Sigmoid colon (tissue), 7 donors: ENCODE data around the gene DCHS1. TPM values are rescaled to one million over a fixed set of nuclear protein-coding genes. Genes with fewer than 3 reads are reported as not detected.
A peak's percentile ranks its signal among the peaks of the same experiment; 100 is the strongest.

ENCODE experiments used
- DNase-seq: peaks from one replicate; pipeline ENCODE4 v3.0.0-alpha.2; 2019
- H3K27ac ChIP-seq, 4 donors: fragments of 200-600 bp; sonication (generic); one replicate each; pipeline ENCODE4 v1.5.1; 2016 to 2019; ENCODE audit warnings: mild to moderate bottlenecking in 1 of 4
- H3K27me3 ChIP-seq, 3 donors: fragments of 200-600 bp; sonication (generic); one replicate each; pipeline ENCODE4 v1.5.1; 2019; ENCODE audit warnings: mild to moderate bottlenecking in 1 of 3
- H3K36me3 ChIP-seq, 4 donors: fragments of 200-600 bp; sonication (generic); one replicate each; pipeline ENCODE4 v1.5.1; 2016 to 2019
- H3K4me1 ChIP-seq, 4 donors: fragments of 200-600 bp; sonication (generic); one replicate each; pipeline ENCODE4 v1.5.1; 2017 to 2019
- H3K4me3 ChIP-seq, 4 donors: fragments of 200-600 bp; sonication (generic); one replicate each; pipeline ENCODE4 v1.5.1; 2017 to 2019; ENCODE audit warnings: mild to moderate bottlenecking in 2 of 4, moderate library complexity in 1 of 4
- H3K9me3 ChIP-seq, 4 donors: fragments of 200-600 bp in 3 of 4; sonication (generic) in 3 of 4; one replicate each; pipeline versions ENCODE4 v1.5.1 to v1.6.1; 2013 to 2019
- EP300 ChIP-seq, 4 donors: sonication (generic); formaldehyde crosslinking; IDR thresholded peaks; one replicate each; pipeline ENCODE4 v1.6.1; 2017; ENCODE audit warnings: antibody characterized with exemption in 4 of 4
- POLR2A ChIP-seq, 2 donors: fragments of 450-650 bp; IDR thresholded peaks; one replicate each; pipeline ENCODE4 v1.6.1; 2016; ENCODE audit warnings: antibody characterized with exemption in 2 of 2, mild to moderate bottlenecking in 2 of 2, moderate library complexity in 2 of 2
- POLR2AphosphoS5 ChIP-seq, 4 donors: sonication (generic); formaldehyde crosslinking; IDR thresholded peaks; one replicate each; pipeline ENCODE4 v1.6.1; 2017; ENCODE audit warnings: antibody characterized with exemption in 4 of 4
- WGBS, 2 donors: extraction: QIAGEN DNeasy Blood & Tissue Kit; methylation state at CpG; one replicate each; pipeline ENCODE4 v1.1.7; 2013; 5-methylcytosine and 5-hydroxymethylcytosine counted together
- intact Hi-C: fragments of 100-400 bp; cut with DNase I; formaldehyde crosslinking; loops from one replicate; pipeline ENCODE4 v1.15.1; 2023
- polyA plus RNA-seq, 3 donors: library from polyadenylated mRNA; stranded (reverse); fragments of 200-250 nt; gene quantifications; one replicate each; pipeline ENCODE4 v1.2.3, GENCODE V29; 2013
- total RNA-seq, 4 donors: library from RNA; depleted of rRNA; stranded (reverse); fragments of >200 nt; gene quantifications; one replicate each; pipeline ENCODE4 v1.1.0, GENCODE V29; 2016
- TF ChIP-seq, protein P1 (sequence below), 4 experiments: fragments of 450-650 bp in 3 of 4; fragments of 200-600 bp in 1 of 4; IDR thresholded peaks; one replicate each; pipeline ENCODE4 v1.5.1; 2016 to 2019; ENCODE audit warnings: antibody characterized with exemption in 4 of 4, mild to moderate bottlenecking in 3 of 4, moderate library complexity in 2 of 4
- donor health status: healthy with polysubstance abuse.
- donor health status: Bipolar disorder and iron deficiency.
- donor health status: healthy.

Gene DCHS1
- total and polyA plus RNA-seq, 7 donors: under 0.01 to 57.1 (median 21.7) TPM

DNA sequence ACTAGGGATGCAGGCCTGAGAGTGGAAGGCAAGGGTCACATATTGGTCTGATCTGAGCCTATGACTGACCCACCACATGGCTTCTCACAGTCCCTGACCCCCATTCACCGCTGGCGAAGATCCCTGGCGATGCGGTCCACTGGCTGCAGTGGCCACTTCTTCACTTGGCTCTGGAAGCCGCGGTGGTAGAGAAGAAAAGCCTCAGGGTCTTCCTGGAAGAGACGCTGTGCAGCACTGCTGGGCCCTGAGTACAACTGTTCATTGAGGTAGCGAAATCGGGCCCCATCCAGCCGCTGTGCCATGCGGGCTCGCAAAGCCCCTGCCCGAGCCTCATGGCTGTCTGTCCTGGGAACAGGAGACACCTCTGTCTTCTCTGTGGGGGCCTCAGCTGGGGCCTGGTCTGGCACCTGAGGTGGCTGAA, 54.6 kb downstream of the DCHS1 start:
- intact Hi-C loops: loop anchor here (5.0 kb wide), 2 partner anchors 81 to 119 kb away; partner anchors contain the start of genes ARFIP2, MRPL17 and TIMM10B
- Histone ChIP-seq H3K27me3 (no peaks in the 10 kb centered on the region), H3K9me3 (no peaks in the 10 kb centered on the region), H3K4me1 (peaks cover 0 to 82% (median 64%) of the 10 kb centered on the region in 4 donors), H3K36me3 (peaks cover 17 to 39% (median 26%) of the 10 kb centered on the region in 4 donors), H3K4me3 (no peak overlapping the region), H3K27ac (peak overlapping the region in 2 of 4 donors; percentile 29 to 99)
- DNase-seq: peak; percentile 58
- 97% methylated on average over 13 of the region's 13 CpGs for WGBS, 2 donors
- TF ChIP-seq POLR2AphosphoS5 (IDR thresholded peaks at IDR 0.05) (no peak), EP300 (IDR thresholded peaks at IDR 0.05) (no peak), POLR2A (IDR thresholded peaks at IDR 0.05) (no peak)
- TF ChIP-seq, protein P1, sequence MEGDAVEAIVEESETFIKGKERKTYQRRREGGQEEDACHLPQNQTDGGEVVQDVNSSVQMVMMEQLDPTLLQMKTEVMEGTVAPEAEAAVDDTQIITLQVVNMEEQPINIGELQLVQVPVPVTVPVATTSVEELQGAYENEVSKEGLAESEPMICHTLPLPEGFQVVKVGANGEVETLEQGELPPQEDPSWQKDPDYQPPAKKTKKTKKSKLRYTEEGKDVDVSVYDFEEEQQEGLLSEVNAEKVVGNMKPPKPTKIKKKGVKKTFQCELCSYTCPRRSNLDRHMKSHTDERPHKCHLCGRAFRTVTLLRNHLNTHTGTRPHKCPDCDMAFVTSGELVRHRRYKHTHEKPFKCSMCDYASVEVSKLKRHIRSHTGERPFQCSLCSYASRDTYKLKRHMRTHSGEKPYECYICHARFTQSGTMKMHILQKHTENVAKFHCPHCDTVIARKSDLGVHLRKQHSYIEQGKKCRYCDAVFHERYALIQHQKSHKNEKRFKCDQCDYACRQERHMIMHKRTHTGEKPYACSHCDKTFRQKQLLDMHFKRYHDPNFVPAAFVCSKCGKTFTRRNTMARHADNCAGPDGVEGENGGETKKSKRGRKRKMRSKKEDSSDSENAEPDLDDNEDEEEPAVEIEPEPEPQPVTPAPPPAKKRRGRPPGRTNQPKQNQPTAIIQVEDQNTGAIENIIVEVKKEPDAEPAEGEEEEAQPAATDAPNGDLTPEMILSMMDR (IDR thresholded peaks at IDR 0.05): no peak

DNA sequence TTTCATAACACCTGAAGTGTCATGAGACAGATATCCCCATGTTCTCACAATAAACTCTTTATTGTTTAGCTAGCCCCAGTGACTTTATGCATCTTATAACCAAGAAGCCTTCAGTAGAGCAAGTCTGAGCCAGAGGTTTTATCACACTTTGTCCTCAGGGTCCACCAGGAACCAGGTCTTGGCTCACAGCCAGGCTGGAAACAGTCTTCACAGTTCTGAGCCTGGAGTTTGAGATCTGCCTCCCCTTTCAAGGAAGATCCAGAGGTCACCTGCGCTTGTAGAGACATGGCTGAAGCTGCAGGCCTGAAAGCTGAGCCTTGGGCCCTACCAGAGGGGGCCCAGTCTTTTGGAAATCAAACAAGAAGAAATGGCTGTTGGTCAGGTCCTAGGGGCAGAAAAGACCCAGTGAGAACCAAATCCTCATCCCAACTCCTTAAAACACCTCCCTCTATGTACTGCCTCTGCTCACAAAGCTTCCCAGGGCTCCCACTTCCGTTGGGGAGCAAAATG, 55.7 kb downstream of the DCHS1 start:
- intact Hi-C loops: loop anchor here (5.0 kb wide), 2 partner anchors 82 to 118 kb away; partner anchors contain the start of genes ARFIP2, MRPL17 and TIMM10B
- DNase-seq: peak; percentile 64
- Histone ChIP-seq H3K9me3 (no peaks in the 10 kb centered on the region), H3K4me3 (no peak overlapping the region), H3K4me1 (peaks cover 0 to 82% (median 66%) of the 10 kb centered on the region in 4 donors), H3K36me3 (peaks cover 17 to 39% (median 26%) of the 10 kb centered on the region in 4 donors), H3K27ac (peak overlapping the region in 3 of 4 donors; percentile 33 to 99 (median 87)), H3K27me3 (no peaks in the 10 kb centered on the region)
- TF ChIP-seq POLR2AphosphoS5 (IDR thresholded peaks at IDR 0.05) (no peak), EP300 (IDR thresholded peaks at IDR 0.05) (no peak), POLR2A (IDR thresholded peaks at IDR 0.05) (no peak)
- TF ChIP-seq, protein P1 (IDR thresholded peaks at IDR 0.05): no peak
- 80 to 95% methylated on average over 2 of the region's 2 CpGs for WGBS, 2 donors

DNA sequence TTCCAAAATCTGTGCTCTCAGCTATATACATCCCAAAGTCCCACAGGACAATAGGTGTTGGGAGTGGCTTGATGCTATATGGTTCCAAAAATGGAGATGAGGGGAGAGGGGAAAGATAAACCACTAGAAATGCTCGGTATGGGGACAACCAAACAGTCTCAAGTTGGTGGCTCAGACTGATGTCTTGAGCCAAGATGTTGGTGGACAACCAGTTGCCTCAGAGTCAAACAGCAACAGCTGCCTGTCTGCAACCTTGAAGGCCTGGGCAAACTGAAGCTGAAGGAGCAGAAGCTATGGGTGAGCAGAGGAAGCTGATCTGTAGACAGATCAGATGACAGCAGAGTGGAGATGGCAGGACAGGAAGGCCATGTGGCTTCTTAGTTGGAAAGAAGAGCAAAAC, 56.2 kb downstream of the DCHS1 start:
- peak overlapping the region in 3 of 4 donors; percentile 80 to 99 (median 87) for H3K27ac ChIP-seq
- peaks cover 0 to 84% (median 68%) of the 10 kb centered on the region in 4 donors for H3K4me1 ChIP-seq
- intact Hi-C loops: no loop called here
- no peak for DNase-seq
- no peaks in the 10 kb centered on the region for H3K27me3 ChIP-seq
- peaks cover 17 to 43% (median 26%) of the 10 kb centered on the region in 4 donors for H3K36me3 ChIP-seq
- no peaks in the 10 kb centered on the region for H3K9me3 ChIP-seq
- WGBS, 2 donors: 73 to 87% methylated on average over 1 of the region's 1 CpG
- no peak overlapping the region for H3K4me3 ChIP-seq
- TF ChIP-seq EP300 (IDR thresholded peaks at IDR 0.05): no peak
- TF ChIP-seq POLR2A (IDR thresholded peaks at IDR 0.05): no peak
- TF ChIP-seq, protein P1 (IDR thresholded peaks at IDR 0.05): no peak
- TF ChIP-seq POLR2AphosphoS5 (IDR thresholded peaks at IDR 0.05): no peak

DNA sequence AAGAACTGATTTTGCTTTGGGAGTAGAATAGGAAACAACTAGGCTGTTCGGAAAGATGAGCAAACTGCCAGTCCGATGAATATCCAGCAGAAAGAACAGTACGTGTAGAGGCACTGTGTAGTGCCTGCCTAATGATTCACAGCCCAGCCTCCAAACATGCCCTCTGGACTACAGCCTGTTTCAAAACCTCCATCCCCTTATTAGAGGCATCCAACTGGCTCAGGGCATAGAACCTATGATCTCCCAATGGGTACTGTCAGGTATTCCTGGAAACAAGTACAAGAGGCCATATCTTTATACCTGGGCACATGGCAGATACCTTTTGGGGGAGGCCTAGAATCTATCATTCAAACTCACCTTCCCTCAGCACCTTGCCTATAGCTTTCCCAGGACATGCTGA, 57.1 kb downstream of the DCHS1 start:
- Histone ChIP-seq H3K4me1 (peaks cover 0 to 93% (median 73%) of the 10 kb centered on the region in 4 donors), H3K36me3 (peaks cover 17 to 51% (median 26%) of the 10 kb centered on the region in 4 donors), H3K27ac (peak overlapping the region in 3 of 4 donors; percentile 80 to 99 (median 87)), H3K9me3 (no peaks in the 10 kb centered on the region), H3K27me3 (no peaks in the 10 kb centered on the region), H3K4me3 (no peak overlapping the region)
- no peak for DNase-seq
- WGBS, 2 donors: 92 to 95% methylated on average over 3 of the region's 3 CpGs
- intact Hi-C loops: no loop called here
- TF ChIP-seq EP300 (IDR thresholded peaks at IDR 0.05) (no peak), POLR2AphosphoS5 (IDR thresholded peaks at IDR 0.05) (no peak), POLR2A (IDR thresholded peaks at IDR 0.05) (no peak)
- TF ChIP-seq, protein P1 (IDR thresholded peaks at IDR 0.05): no peak
